Measurements from ENCODE around the gene EYA3.

DNA sequence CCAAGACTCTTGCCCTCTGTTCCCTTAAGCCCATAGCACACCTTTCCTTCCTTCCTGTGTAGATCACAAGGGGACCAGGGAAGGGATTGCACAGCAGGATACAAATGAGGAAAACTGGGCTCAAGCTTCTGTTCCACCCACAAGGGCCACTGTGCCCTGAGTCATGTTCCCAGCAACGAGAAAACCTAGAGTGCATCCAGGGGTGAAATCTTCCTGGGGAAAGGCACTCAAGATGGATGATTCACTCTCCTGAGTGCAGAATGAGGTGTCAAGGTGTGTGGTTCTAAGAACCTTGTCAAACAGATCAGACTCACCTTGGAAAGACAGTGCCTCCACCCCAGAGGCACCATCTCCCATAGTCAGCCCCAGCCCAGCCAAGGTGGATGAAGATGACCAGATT lies 40.7 kb upstream of the EYA3 start:
- no peak for TF ChIP-seq GATA3 (IDR thresholded peaks at IDR 0.05; ENCODE audit: low read depth, low read length)
- no peak for TF ChIP-seq GATA2 (IDR thresholded peaks at IDR 0.05; ENCODE audit: low read depth, low read length)
